PFSK-1 (cell line): ENCODE results near the gene NAALADL2.

ENCODE experiments used
- FOXP2 ChIP-seq: optimal IDR thresholded peaks from 2 replicates; pipeline ENCODE3; 2011; ENCODE audit warnings: borderline replicate concordance, control low read depth, inconsistent platforms; ENCODE audit not compliant: insufficient read depth; ENCODE audit errors: extremely low read length, extremely low read depth
- POLR2AphosphoS5 ChIP-seq: IDR thresholded peaks from 2 replicates; pipeline ENCODE4 v1.6.1; 2012; ENCODE audit warnings: low read depth, mild to moderate bottlenecking, control low read depth, low read length, moderate library complexity
- REST ChIP-seq, 2 experiments: IDR thresholded peaks; 2 replicates each; pipeline versions ENCODE4 v1.6.1 to v1.8.0; 2011 to 2012; ENCODE audit warnings: low read depth in 2 of 2, low read length in 2 of 2, control low read depth in 1 of 2, inconsistent platforms in 1 of 2, mild to moderate bottlenecking in 1 of 2, moderate library complexity in 1 of 2; ENCODE audit not compliant: insufficient read depth in 1 of 2
- SIN3A ChIP-seq: IDR thresholded peaks from 2 replicates; pipeline ENCODE4 v1.6.1; 2012; ENCODE audit warnings: mild to moderate bottlenecking, low read length, moderate library complexity, borderline replicate concordance; ENCODE audit not compliant: insufficient read depth
- TAF1 ChIP-seq: IDR thresholded peaks from 2 replicates; pipeline ENCODE4 v1.6.1; 2012; ENCODE audit warnings: low read length, control low read depth, borderline replicate concordance; ENCODE audit not compliant: insufficient read depth

NAALADL2 gene

GRCh38 chr3:175732017-175732416 is 872.9 kb downstream of the NAALADL2 start:
- TF ChIP-seq FOXP2 (no peak), TAF1 (no peak), REST (IDR thresholded peaks at IDR 0.05; ENCODE audit: insufficient read depth in 1 of 2, low read depth in 2 of 2, low read length in 2 of 2) (no peak), POLR2AphosphoS5 (no peak)

- no peak for TF ChIP-seq REST (IDR thresholded peaks at IDR 0.05; ENCODE audit: insufficient read depth in 1 of 2, low read depth in 2 of 2, low read length in 2 of 2)
- no peak for TF ChIP-seq FOXP2
- TF ChIP-seq SIN3A: no peak
- no peak for TF ChIP-seq POLR2AphosphoS5
- no peak for TF ChIP-seq TAF1
Measured at GRCh38 chr3:175735866-175736265, 876.7 kb downstream of the NAALADL2 start.

- no peak for TF ChIP-seq TAF1
- no peak for TF ChIP-seq SIN3A
- TF ChIP-seq POLR2AphosphoS5: no peak
- TF ChIP-seq FOXP2: no peak
- TF ChIP-seq REST (IDR thresholded peaks at IDR 0.05; ENCODE audit: insufficient read depth in 1 of 2, low read depth in 2 of 2, low read length in 2 of 2): no peak
Measured at GRCh38 chr3:175737646-175738572, 878.8 kb downstream of the NAALADL2 start.

- TF ChIP-seq SIN3A (no peak), POLR2AphosphoS5 (no peak), REST (IDR thresholded peaks at IDR 0.05; ENCODE audit: insufficient read depth in 1 of 2, low read depth in 2 of 2, low read length in 2 of 2) (no peak), FOXP2 (no peak), TAF1 (no peak)
Measured at GRCh38 chr3:175741951-175742350, 882.8 kb downstream of the NAALADL2 start.
